Measurements from ENCODE around the gene RCBTB2. TPM values are rescaled to one million over a fixed set of nuclear protein-coding genes. Genes with fewer than 3 reads are reported as not detected.
A peak's percentile ranks its signal among the peaks of the same experiment; 100 is the strongest.

The RCBTB2 gene
- total and polyA plus RNA-seq, 2 donors (not counting 3 experiments of a cell fraction or from before 2014, with no cell fraction given) = 10.7 to 12.6 TPM

DNA sequence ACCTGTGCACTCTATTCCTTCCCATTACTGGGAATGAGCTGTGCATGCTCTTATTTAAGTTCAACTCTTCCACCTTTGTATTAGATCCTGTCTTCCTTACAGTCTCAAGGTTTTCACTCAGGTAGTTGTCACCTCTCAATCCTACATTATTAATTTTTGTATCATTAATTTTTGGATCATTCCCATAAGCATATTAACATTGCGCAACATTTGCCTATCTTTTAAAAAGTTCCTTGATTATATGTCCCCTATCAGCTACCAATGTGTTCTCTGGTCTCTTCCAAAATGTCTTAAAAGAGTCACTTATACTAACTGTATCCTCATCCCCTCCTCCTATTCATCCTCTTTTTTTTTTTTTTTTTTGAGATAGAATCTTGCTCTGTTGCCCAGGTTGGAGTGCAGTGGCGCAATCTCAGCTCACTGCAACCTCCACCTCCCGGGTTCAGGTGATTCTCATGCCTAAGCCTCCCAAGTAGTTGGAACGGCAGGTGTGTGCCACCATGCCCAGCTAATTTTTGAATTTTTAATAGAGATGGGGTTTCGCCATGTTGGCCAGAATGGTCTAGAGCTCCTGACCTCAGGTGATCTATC, 2.1 kb upstream of the RCBTB2 start:
- Histone ChIP-seq H3K36me3 (ENCODE audit: control insufficient read depth in 2 of 2, extremely low read depth in 1 of 2, insufficient read depth in 2 of 2, low read length in 2 of 2) (no peaks in the 10 kb centered on the region), H3K4me3 (replicated peaks in 1 of 3; ENCODE audit: insufficient read depth in 1 of 3, low read depth in 1 of 3, low read length in 3 of 3) (no peak overlapping the region), H3K27ac (ENCODE audit: insufficient read depth, low read depth, low read length) (no peak overlapping the region), H2AFZ (ENCODE audit: low read depth, low read length) (no peak overlapping the region), H3K27me3 (ENCODE audit: control insufficient read depth in 2 of 2, insufficient read depth in 2 of 2, low read length in 2 of 2) (no peaks in the 10 kb centered on the region), H3K9ac (replicated peaks; ENCODE audit: extremely low read depth, insufficient read depth, low read length) (no peak overlapping the region), H3K4me1 (ENCODE audit: control insufficient read depth, extremely low read depth, insufficient read depth, low read length) (peaks cover 10% of the 10 kb centered on the region), H4K20me1 (replicated peaks; ENCODE audit: control insufficient read depth, extremely low read depth, insufficient read depth, low read length) (no peaks in the 10 kb centered on the region), H3K9me3 (replicated peaks; ENCODE audit: control insufficient read depth, insufficient read depth, low read length) (no peaks in the 10 kb centered on the region), H3K4me2 (ENCODE audit: insufficient read depth, low read length) (no peak overlapping the region), H3K9me1 (replicated peaks; ENCODE audit: control insufficient read depth, extremely low read depth, insufficient read depth, low read length) (no peaks in the 10 kb centered on the region), H3K79me2 (ENCODE audit: control insufficient read depth, insufficient read depth, low read length) (peaks cover 2% of the 10 kb centered on the region)
- intact Hi-C loops (cut with micrococcal nuclease) (no loop called here), dilution Hi-C loops (cut with MboI; ENCODE audit: extremely low pct_ligation_motif_present, low sequenced_read_pairs) (no loop called here)
- DNase-seq (ENCODE audit: low read depth, low spot score) (no peak), FAIRE-seq (no peak)
- ChIA-PET POLR2A (no interaction called here), CTCF (interaction anchor here (1.2 kb wide), 1 partner anchor 13 kb away, joined by 3 read pairs; no protein-coding TSS in a partner anchor)
- TF ChIP-seq JUN (IDR thresholded peaks at IDR 0.05; ENCODE audit: borderline replicate concordance, insufficient read depth, insufficient read length, low read depth) (no peak), EZH2 (IDR thresholded peaks at IDR 0.05; ENCODE audit: borderline replicate concordance, low read depth, low read length, severe bottlenecking) (no peak), FOS (IDR thresholded peaks at IDR 0.05; ENCODE audit: borderline replicate concordance, insufficient read depth, low read length) (no peak)
- no TSS peak for BruUV-seq (replicated peaks)

DNA sequence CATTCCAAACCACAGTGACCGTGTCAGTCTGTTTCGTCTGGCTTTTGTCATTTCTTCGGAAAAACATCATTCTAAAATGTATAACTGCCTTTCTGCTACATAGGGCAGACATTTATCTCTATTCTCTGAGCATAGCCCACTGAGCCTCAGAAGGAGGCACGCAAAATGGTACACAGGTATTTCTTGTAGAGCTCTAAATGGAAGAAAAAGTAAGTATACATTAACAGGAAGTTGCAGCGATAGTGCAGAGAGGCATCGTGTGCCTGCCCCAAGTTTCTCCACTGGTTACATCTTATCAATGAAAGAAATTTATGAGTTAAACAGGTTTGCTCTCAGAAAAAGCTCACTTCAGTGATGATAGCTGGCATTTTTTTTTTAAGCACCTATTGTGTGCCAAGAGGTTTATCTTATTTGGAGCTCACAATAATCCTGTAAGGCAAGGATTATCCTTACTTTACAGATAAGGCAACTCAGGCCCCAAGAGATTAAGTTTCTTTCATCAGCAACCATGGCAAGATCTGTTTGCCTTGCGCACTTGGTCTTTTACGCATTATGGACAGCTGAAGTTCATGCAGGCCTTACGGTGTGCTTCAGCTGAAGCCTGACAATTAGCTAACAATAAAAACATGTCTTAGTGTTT, 1.2 kb upstream of the RCBTB2 start:
- dilution Hi-C loops (cut with MboI; ENCODE audit: extremely low pct_ligation_motif_present, low sequenced_read_pairs) = no loop called here

More for the DNA sequence above, 1.2 kb upstream of the RCBTB2 start:
- ChIA-PET CTCF (interaction anchor here (0.9 to 4.3 kb wide), 4 partner anchors 8 to 200 kb away, joined by 3 to 30 read pairs (median 10); no protein-coding TSS in a partner anchor), POLR2A (no interaction called here)
- peak overlapping the region; percentile 40 for H2AFZ ChIP-seq (ENCODE audit: low read depth, low read length)
- H3K9me3 ChIP-seq (replicated peaks; ENCODE audit: control insufficient read depth, insufficient read depth, low read length) = no peaks in the 10 kb centered on the region
- no peaks in the 10 kb centered on the region for H3K27me3 ChIP-seq (ENCODE audit: control insufficient read depth in 2 of 2, insufficient read depth in 2 of 2, low read length in 2 of 2)
- BruUV-seq (replicated peaks) = no TSS peak
- peaks cover 2% of the 10 kb centered on the region for H3K79me2 ChIP-seq (ENCODE audit: control insufficient read depth, insufficient read depth, low read length)
- peaks cover 10% of the 10 kb centered on the region for H3K4me1 ChIP-seq (ENCODE audit: control insufficient read depth, extremely low read depth, insufficient read depth, low read length)
- no peak overlapping the region for H3K9ac ChIP-seq (replicated peaks; ENCODE audit: extremely low read depth, insufficient read depth, low read length)
- H3K4me3 ChIP-seq (replicated peaks in 1 of 3; ENCODE audit: insufficient read depth in 1 of 3, low read depth in 1 of 3, low read length in 3 of 3) = no peak overlapping the region
- intact Hi-C loops (cut with micrococcal nuclease) = loop anchor here (2.0 kb wide), 2 partner anchors 47 to 121 kb away; partner anchors contain the start of gene LPAR6
- no peaks in the 10 kb centered on the region for H3K9me1 ChIP-seq (replicated peaks; ENCODE audit: control insufficient read depth, extremely low read depth, insufficient read depth, low read length)
- no peak overlapping the region for H3K4me2 ChIP-seq (ENCODE audit: insufficient read depth, low read length)
- TF ChIP-seq, protein P1, sequence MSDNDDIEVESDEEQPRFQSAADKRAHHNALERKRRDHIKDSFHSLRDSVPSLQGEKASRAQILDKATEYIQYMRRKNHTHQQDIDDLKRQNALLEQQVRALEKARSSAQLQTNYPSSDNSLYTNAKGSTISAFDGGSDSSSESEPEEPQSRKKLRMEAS (IDR thresholded peaks at IDR 0.05; ENCODE audit: insufficient read depth, insufficient read length) = no peak
- TF ChIP-seq FOS (IDR thresholded peaks at IDR 0.05; ENCODE audit: borderline replicate concordance, insufficient read depth, low read length) (no peak), JUN (IDR thresholded peaks at IDR 0.05; ENCODE audit: borderline replicate concordance, insufficient read depth, insufficient read length, low read depth) (no peak), POLR2AphosphoS5 (IDR thresholded peaks at IDR 0.05; ENCODE audit: insufficient read depth, low read depth, low read length) (no peak), GATA2 (IDR thresholded peaks at IDR 0.05; ENCODE audit: insufficient read depth, insufficient read length, low read depth, low read length) (no peak), MYC (IDR thresholded peaks at IDR 0.05; ENCODE audit: low read depth, low read length) (no peak), POLR2A (IDR thresholded peaks at IDR 0.05; ENCODE audit: low read depth, low read length) (no peak), EZH2 (IDR thresholded peaks at IDR 0.05; ENCODE audit: borderline replicate concordance, low read depth, low read length, severe bottlenecking) (no peak)
- TF ChIP-seq, protein P2, sequence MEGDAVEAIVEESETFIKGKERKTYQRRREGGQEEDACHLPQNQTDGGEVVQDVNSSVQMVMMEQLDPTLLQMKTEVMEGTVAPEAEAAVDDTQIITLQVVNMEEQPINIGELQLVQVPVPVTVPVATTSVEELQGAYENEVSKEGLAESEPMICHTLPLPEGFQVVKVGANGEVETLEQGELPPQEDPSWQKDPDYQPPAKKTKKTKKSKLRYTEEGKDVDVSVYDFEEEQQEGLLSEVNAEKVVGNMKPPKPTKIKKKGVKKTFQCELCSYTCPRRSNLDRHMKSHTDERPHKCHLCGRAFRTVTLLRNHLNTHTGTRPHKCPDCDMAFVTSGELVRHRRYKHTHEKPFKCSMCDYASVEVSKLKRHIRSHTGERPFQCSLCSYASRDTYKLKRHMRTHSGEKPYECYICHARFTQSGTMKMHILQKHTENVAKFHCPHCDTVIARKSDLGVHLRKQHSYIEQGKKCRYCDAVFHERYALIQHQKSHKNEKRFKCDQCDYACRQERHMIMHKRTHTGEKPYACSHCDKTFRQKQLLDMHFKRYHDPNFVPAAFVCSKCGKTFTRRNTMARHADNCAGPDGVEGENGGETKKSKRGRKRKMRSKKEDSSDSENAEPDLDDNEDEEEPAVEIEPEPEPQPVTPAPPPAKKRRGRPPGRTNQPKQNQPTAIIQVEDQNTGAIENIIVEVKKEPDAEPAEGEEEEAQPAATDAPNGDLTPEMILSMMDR (IDR thresholded peaks at IDR 0.05; ENCODE audit: extremely low read depth in 1 of 2, insufficient read depth in 1 of 2, low read depth in 1 of 2, low read length in 2 of 2) = no peak
- H3K27ac ChIP-seq (ENCODE audit: insufficient read depth, low read depth, low read length) = no peak overlapping the region
- H3K36me3 ChIP-seq (ENCODE audit: control insufficient read depth in 2 of 2, extremely low read depth in 1 of 2, insufficient read depth in 2 of 2, low read length in 2 of 2) = no peaks in the 10 kb centered on the region
- no peak for DNase-seq (ENCODE audit: low read depth, low spot score)
- no peaks in the 10 kb centered on the region for H4K20me1 ChIP-seq (replicated peaks; ENCODE audit: control insufficient read depth, extremely low read depth, insufficient read depth, low read length)
- FAIRE-seq = peak; percentile 31

Data from endothelial cell of umbilical vein (primary cell).